ENCODE data around the gene EIF2AK3. TPM values are rescaled to one million over a fixed set of nuclear protein-coding genes. Genes with fewer than 3 reads are reported as not detected.

EIF2AK3 gene
- 24.0 TPM for total RNA-seq

GRCh38 chr2:88627055-88627855, at the start of gene EIF2AK3:
Gene EIF2AK3, minus strand, starts transcription at chr2:88627464. Its CDS starts 190 bp downstream, at chr2:88627274.
- Histone ChIP-seq H3K36me3 (ENCODE audit: control insufficient read depth in 3 of 3, insufficient read depth in 3 of 3, low read length in 3 of 3) (no peaks in the 10 kb centered on the region), H3K27ac (ENCODE audit: low read depth, low read length) (peak within 1 kb of the TSS; percentile 98), H3K9ac (ENCODE audit: low read depth in 1 of 3, low read length in 3 of 3) (peak within 1 kb of the TSS; percentile 90 to 94 (median 93)), H3K4me1 (ENCODE audit: control insufficient read depth in 3 of 3, insufficient read depth in 3 of 3, low read length in 3 of 3) (peaks cover 19 to 28% (median 23%) of the 10 kb centered on the region in 3 donors), H3K4me3 (ENCODE audit: low read length in 3 of 3) (peak within 1 kb of the TSS; percentile 87 to 96 (median 95)), H3K27me3 (ENCODE audit: control insufficient read depth in 3 of 3, insufficient read depth in 3 of 3, low read length in 3 of 3) (no peaks in the 10 kb centered on the region), H3K9me3 (ENCODE audit: control insufficient read depth in 3 of 3, low read length in 3 of 3) (no peaks in the 10 kb centered on the region)

GRCh38 chr2:88673363-88673762, 46.1 kb upstream of the EIF2AK3 start:
- no peaks in the 10 kb centered on the region for H3K9me3 ChIP-seq (ENCODE audit: control insufficient read depth in 3 of 3, low read length in 3 of 3)
- H3K4me3 ChIP-seq (ENCODE audit: low read length in 3 of 3), result no peak overlapping the region
- no peak overlapping the region for H3K27ac ChIP-seq (ENCODE audit: low read depth, low read length)
- H3K27me3 ChIP-seq (ENCODE audit: control insufficient read depth in 3 of 3, insufficient read depth in 3 of 3, low read length in 3 of 3), result no peaks in the 10 kb centered on the region
- no peaks in the 10 kb centered on the region for H3K36me3 ChIP-seq (ENCODE audit: control insufficient read depth in 3 of 3, insufficient read depth in 3 of 3, low read length in 3 of 3)
- peaks cover 0 to 4% (median 3%) of the 10 kb centered on the region in 3 donors for H3K4me1 ChIP-seq (ENCODE audit: control insufficient read depth in 3 of 3, insufficient read depth in 3 of 3, low read length in 3 of 3)
- H3K9ac ChIP-seq (ENCODE audit: low read depth in 1 of 3, low read length in 3 of 3), result no peak overlapping the region

- Histone ChIP-seq H3K4me1 (ENCODE audit: control insufficient read depth in 3 of 3, insufficient read depth in 3 of 3, low read length in 3 of 3) (peaks cover 0 to 4% (median 3%) of the 10 kb centered on the region in 3 donors), H3K9me3 (ENCODE audit: control insufficient read depth in 3 of 3, low read length in 3 of 3) (no peaks in the 10 kb centered on the region), H3K4me3 (ENCODE audit: low read length in 3 of 3) (no peak overlapping the region), H3K27ac (ENCODE audit: low read depth, low read length) (no peak overlapping the region), H3K36me3 (ENCODE audit: control insufficient read depth in 3 of 3, insufficient read depth in 3 of 3, low read length in 3 of 3) (no peaks in the 10 kb centered on the region), H3K9ac (ENCODE audit: low read depth in 1 of 3, low read length in 3 of 3) (no peak overlapping the region), H3K27me3 (ENCODE audit: control insufficient read depth in 3 of 3, insufficient read depth in 3 of 3, low read length in 3 of 3) (no peaks in the 10 kb centered on the region)
These were observed 44.6 kb upstream of the EIF2AK3 start for GRCh38 chr2:88671786-88672427.

- no peaks in the 10 kb centered on the region for H3K9me3 ChIP-seq (ENCODE audit: control insufficient read depth in 3 of 3, low read length in 3 of 3)
- H3K27me3 ChIP-seq (ENCODE audit: control insufficient read depth in 3 of 3, insufficient read depth in 3 of 3, low read length in 3 of 3), result no peaks in the 10 kb centered on the region
- H3K36me3 ChIP-seq (ENCODE audit: control insufficient read depth in 3 of 3, insufficient read depth in 3 of 3, low read length in 3 of 3), result no peaks in the 10 kb centered on the region
- H3K4me1 ChIP-seq (ENCODE audit: control insufficient read depth in 3 of 3, insufficient read depth in 3 of 3, low read length in 3 of 3), result peaks cover 0 to 4% (median 3%) of the 10 kb centered on the region in 3 donors
- no peak overlapping the region for H3K4me3 ChIP-seq (ENCODE audit: low read length in 3 of 3)
- peak overlapping the region in 1 of 3 donors; percentile 32 for H3K9ac ChIP-seq (ENCODE audit: low read depth in 1 of 3, low read length in 3 of 3)
- no peak overlapping the region for H3K27ac ChIP-seq (ENCODE audit: low read depth, low read length)
These were observed 42.4 kb upstream of the EIF2AK3 start for GRCh38 chr2:88669482-88670214.

GRCh38 chr2:88668862-88669261, 41.6 kb upstream of the EIF2AK3 start:
- no peaks in the 10 kb centered on the region for H3K9me3 ChIP-seq (ENCODE audit: control insufficient read depth in 3 of 3, low read length in 3 of 3)
- no peaks in the 10 kb centered on the region for H3K27me3 ChIP-seq (ENCODE audit: control insufficient read depth in 3 of 3, insufficient read depth in 3 of 3, low read length in 3 of 3)
- no peak overlapping the region for H3K4me3 ChIP-seq (ENCODE audit: low read length in 3 of 3)
- H3K9ac ChIP-seq (ENCODE audit: low read depth in 1 of 3, low read length in 3 of 3), result no peak overlapping the region
- no peak overlapping the region for H3K27ac ChIP-seq (ENCODE audit: low read depth, low read length)
- H3K4me1 ChIP-seq (ENCODE audit: control insufficient read depth in 3 of 3, insufficient read depth in 3 of 3, low read length in 3 of 3), result peaks cover 0 to 4% (median 3%) of the 10 kb centered on the region in 3 donors
- no peaks in the 10 kb centered on the region for H3K36me3 ChIP-seq (ENCODE audit: control insufficient read depth in 3 of 3, insufficient read depth in 3 of 3, low read length in 3 of 3)

GRCh38 chr2:88667219-88667618, 40.0 kb upstream of the EIF2AK3 start:
- no peaks in the 10 kb centered on the region for H3K27me3 ChIP-seq (ENCODE audit: control insufficient read depth in 3 of 3, insufficient read depth in 3 of 3, low read length in 3 of 3)
- no peak overlapping the region for H3K9ac ChIP-seq (ENCODE audit: low read depth in 1 of 3, low read length in 3 of 3)
- H3K36me3 ChIP-seq (ENCODE audit: control insufficient read depth in 3 of 3, insufficient read depth in 3 of 3, low read length in 3 of 3), result no peaks in the 10 kb centered on the region
- H3K9me3 ChIP-seq (ENCODE audit: control insufficient read depth in 3 of 3, low read length in 3 of 3), result no peaks in the 10 kb centered on the region
- H3K4me3 ChIP-seq (ENCODE audit: low read length in 3 of 3), result no peak overlapping the region
- no peak overlapping the region for H3K27ac ChIP-seq (ENCODE audit: low read depth, low read length)
- peaks cover 0 to 4% (median 3%) of the 10 kb centered on the region in 3 donors for H3K4me1 ChIP-seq (ENCODE audit: control insufficient read depth in 3 of 3, insufficient read depth in 3 of 3, low read length in 3 of 3)

- Histone ChIP-seq H3K9me3 (ENCODE audit: control insufficient read depth in 3 of 3, low read length in 3 of 3) (no peaks in the 10 kb centered on the region), H3K4me3 (ENCODE audit: low read length in 3 of 3) (no peak overlapping the region), H3K27ac (ENCODE audit: low read depth, low read length) (no peak overlapping the region), H3K4me1 (ENCODE audit: control insufficient read depth in 3 of 3, insufficient read depth in 3 of 3, low read length in 3 of 3) (peaks cover 0 to 4% (median 3%) of the 10 kb centered on the region in 3 donors), H3K27me3 (ENCODE audit: control insufficient read depth in 3 of 3, insufficient read depth in 3 of 3, low read length in 3 of 3) (no peaks in the 10 kb centered on the region), H3K36me3 (ENCODE audit: control insufficient read depth in 3 of 3, insufficient read depth in 3 of 3, low read length in 3 of 3) (no peaks in the 10 kb centered on the region), H3K9ac (ENCODE audit: low read depth in 1 of 3, low read length in 3 of 3) (no peak overlapping the region)
These were observed 39.3 kb upstream of the EIF2AK3 start for GRCh38 chr2:88666576-88666975.

GRCh38 chr2:88660622-88661021, 33.4 kb upstream of the EIF2AK3 start:
- H3K4me1 ChIP-seq (ENCODE audit: control insufficient read depth in 3 of 3, insufficient read depth in 3 of 3, low read length in 3 of 3), result peaks cover 15 to 28% (median 19%) of the 10 kb centered on the region in 3 donors
- no peak overlapping the region for H3K9ac ChIP-seq (ENCODE audit: low read depth in 1 of 3, low read length in 3 of 3)
- no peaks in the 10 kb centered on the region for H3K9me3 ChIP-seq (ENCODE audit: control insufficient read depth in 3 of 3, low read length in 3 of 3)
- peak overlapping the region; percentile 96 for H3K27ac ChIP-seq (ENCODE audit: low read depth, low read length)
- no peak overlapping the region for H3K4me3 ChIP-seq (ENCODE audit: low read length in 3 of 3)
- H3K36me3 ChIP-seq (ENCODE audit: control insufficient read depth in 3 of 3, insufficient read depth in 3 of 3, low read length in 3 of 3), result no peaks in the 10 kb centered on the region
- no peaks in the 10 kb centered on the region for H3K27me3 ChIP-seq (ENCODE audit: control insufficient read depth in 3 of 3, insufficient read depth in 3 of 3, low read length in 3 of 3)

- peak overlapping the region; percentile 96 for H3K27ac ChIP-seq (ENCODE audit: low read depth, low read length)
These were observed 32.3 kb upstream of the EIF2AK3 start for GRCh38 chr2:88659538-88659915.

More at GRCh38 chr2:88659538-88659915, 32.3 kb upstream of the EIF2AK3 start:
- Histone ChIP-seq H3K9ac (ENCODE audit: low read depth in 1 of 3, low read length in 3 of 3) (peak overlapping the region; percentile 68 to 76 (median 75)), H3K9me3 (ENCODE audit: control insufficient read depth in 3 of 3, low read length in 3 of 3) (no peaks in the 10 kb centered on the region), H3K4me3 (ENCODE audit: low read length in 3 of 3) (peak overlapping the region; percentile 67 to 72 (median 71)), H3K36me3 (ENCODE audit: control insufficient read depth in 3 of 3, insufficient read depth in 3 of 3, low read length in 3 of 3) (no peaks in the 10 kb centered on the region), H3K4me1 (ENCODE audit: control insufficient read depth in 3 of 3, insufficient read depth in 3 of 3, low read length in 3 of 3) (peaks cover 15 to 28% (median 19%) of the 10 kb centered on the region in 3 donors), H3K27me3 (ENCODE audit: control insufficient read depth in 3 of 3, insufficient read depth in 3 of 3, low read length in 3 of 3) (no peaks in the 10 kb centered on the region)
